ENCODE data around the gene CNEP1R1. TPM values are rescaled to one million over a fixed set of nuclear protein-coding genes. Genes with fewer than 3 reads are reported as not detected.

Gene CNEP1R1
- total RNA-seq, 4 donors from 2014 or later: 7.6 to 21.6 (median 14.9) TPM

GRCh38 chr16:50059111-50059510 lies 34.1 kb downstream of the CNEP1R1 start:
- TF ChIP-seq POLR2A (IDR thresholded peaks at IDR 0.05) (no peak), CTCF (IDR thresholded peaks at IDR 0.05) (no peak), POLR2AphosphoS5 (IDR thresholded peaks at IDR 0.05) (no peak), EP300 (IDR thresholded peaks at IDR 0.05; ENCODE audit: low read depth) (no peak)
- Histone ChIP-seq H3K27me3 (no peaks in the 10 kb centered on the region), H3K4me3 (no peak overlapping the region), H3K27ac (no peak overlapping the region), H3K4me1 (no peaks in the 10 kb centered on the region), H3K9me3 (peaks cover 5 to 16% of the 10 kb centered on the region in 2 donors), H3K36me3 (no peaks in the 10 kb centered on the region)
- WGBS, 2 donors (ENCODE audit: low coverage in 1 of 2): 90% methylated on average over 10 of the region's 10 CpGs; no CpG with 5 or more reads in 1 of the 2 donors
- DNase-seq: no peak
- in situ Hi-C loops (cut with MboI; ENCODE audit: low pct_ligation_motif_present in 1 of 4, low pct_unique_long_range_greater_than_20kb in 1 of 4, low sequenced_read_pairs in 3 of 4): loop anchor here in 1 of 4 donors (25.0 kb wide), 1 partner anchor 97 kb away; no protein-coding TSS in a partner anchor
- intact Hi-C loops (cut with DNase I; ENCODE audit: low total_unique reads): no loop called here

DNA sequence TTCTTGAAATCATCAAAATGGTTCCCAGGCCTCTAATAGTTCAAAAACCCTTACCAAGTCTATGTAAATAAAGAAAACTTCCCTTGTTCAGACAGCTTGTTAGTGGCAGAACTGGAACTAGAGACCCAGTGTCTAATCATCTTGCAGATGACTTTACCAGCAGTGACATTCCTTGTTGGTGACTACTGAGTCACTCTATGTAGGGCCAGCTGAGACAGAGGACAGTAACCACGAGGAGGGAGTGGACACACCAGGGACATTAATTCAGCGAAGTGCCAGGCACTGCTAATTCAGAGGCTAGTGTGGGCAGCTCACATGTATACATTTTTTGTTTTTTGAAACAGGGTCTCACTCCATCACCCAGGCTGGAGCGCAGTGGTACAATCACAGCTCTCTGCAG lies 34.6 kb downstream of the CNEP1R1 start:
- in situ Hi-C loops (cut with MboI; ENCODE audit: low pct_ligation_motif_present in 1 of 4, low pct_unique_long_range_greater_than_20kb in 1 of 4, low sequenced_read_pairs in 3 of 4) (loop anchor here in 1 of 4 donors (25.0 kb wide), 1 partner anchor 97 kb away; no protein-coding TSS in a partner anchor), intact Hi-C loops (cut with DNase I; ENCODE audit: low total_unique reads) (no loop called here)
- Histone ChIP-seq H3K4me1 (no peaks in the 10 kb centered on the region), H3K27ac (no peak overlapping the region), H3K9me3 (peaks cover 5 to 16% of the 10 kb centered on the region in 2 donors), H3K27me3 (no peaks in the 10 kb centered on the region), H3K36me3 (no peaks in the 10 kb centered on the region), H3K4me3 (no peak overlapping the region)
- 88% methylated on average over 3 of the region's 3 CpGs; no CpG with 5 or more reads in 1 of the 2 donors for WGBS, 2 donors (ENCODE audit: low coverage in 1 of 2)
- DNase-seq: no peak
- TF ChIP-seq POLR2AphosphoS5 (IDR thresholded peaks at IDR 0.05) (no peak), CTCF (IDR thresholded peaks at IDR 0.05) (no peak), POLR2A (IDR thresholded peaks at IDR 0.05) (no peak), EP300 (IDR thresholded peaks at IDR 0.05; ENCODE audit: low read depth) (no peak)

GRCh38 chr16:50061326-50061725 lies 36.3 kb downstream of the CNEP1R1 start:
- in situ Hi-C loops (cut with MboI; ENCODE audit: low pct_ligation_motif_present in 1 of 4, low pct_unique_long_range_greater_than_20kb in 1 of 4, low sequenced_read_pairs in 3 of 4) (loop anchor here in 1 of 4 donors (25.0 kb wide), 1 partner anchor 99 kb away; no protein-coding TSS in a partner anchor), intact Hi-C loops (cut with DNase I; ENCODE audit: low total_unique reads) (no loop called here)
- Histone ChIP-seq H3K36me3 (no peaks in the 10 kb centered on the region), H3K27ac (no peak overlapping the region), H3K9me3 (peaks cover 5% of the 10 kb centered on the region in 2 donors), H3K4me3 (no peak overlapping the region), H3K4me1 (no peaks in the 10 kb centered on the region), H3K27me3 (no peaks in the 10 kb centered on the region)
- 82 to 97% methylated on average over 1 of the region's 1 CpG for WGBS, 2 donors (ENCODE audit: low coverage in 1 of 2)
- TF ChIP-seq CTCF (IDR thresholded peaks at IDR 0.05) (no peak), POLR2A (IDR thresholded peaks at IDR 0.05) (no peak)
- no peak for DNase-seq

DNA sequence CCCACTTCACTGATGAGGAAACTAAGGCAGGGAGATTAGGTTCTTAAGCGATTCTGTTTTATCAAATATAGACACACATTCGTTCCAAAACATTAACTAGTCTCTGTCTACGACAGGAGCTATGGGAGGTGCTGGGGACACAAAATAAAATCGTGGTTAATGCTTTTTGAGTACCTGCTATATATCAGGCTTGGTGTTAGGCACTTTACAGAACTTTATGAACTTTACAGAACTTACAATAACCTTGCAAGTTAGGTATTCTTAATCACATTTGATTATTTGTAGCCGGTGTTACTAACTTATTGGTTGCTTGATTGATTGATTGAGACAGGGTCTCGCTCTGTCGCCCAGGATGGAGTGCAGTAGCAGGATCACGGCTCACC lies 40.2 kb downstream of the CNEP1R1 start:
- WGBS, 2 donors (ENCODE audit: low coverage in 1 of 2): 80% methylated on average over 5 to 8 of the region's 8 CpGs
- intact Hi-C loops (cut with DNase I; ENCODE audit: low total_unique reads) (no loop called here), in situ Hi-C loops (cut with MboI; ENCODE audit: low pct_ligation_motif_present in 1 of 4, low pct_unique_long_range_greater_than_20kb in 1 of 4, low sequenced_read_pairs in 3 of 4) (loop anchor here in 1 of 4 donors (25.0 kb wide), 1 partner anchor 103 kb away; no protein-coding TSS in a partner anchor)
- Histone ChIP-seq H3K4me1 (peaks cover 13 to 21% (median 16%) of the 10 kb centered on the region in 4 donors), H3K9me3 (no peaks in the 10 kb centered on the region), H3K4me3 (peak overlapping the region in 2 of 4 donors; percentile 91 to 99), H3K36me3 (no peaks in the 10 kb centered on the region), H3K27ac (peak overlapping the region; percentile 92 to 100 (median 98)), H3K27me3 (no peaks in the 10 kb centered on the region)
- no peak for DNase-seq
- TF ChIP-seq POLR2A (IDR thresholded peaks at IDR 0.05) (no peak), CTCF (IDR thresholded peaks at IDR 0.05) (no peak), POLR2AphosphoS5 (IDR thresholded peaks at IDR 0.05) (no peak), EP300 (IDR thresholded peaks at IDR 0.05; ENCODE audit: low read depth) (no peak)
